Islet of Langerhans (tissue), 1 donor: ENCODE data around the gene UST.
"Not testable (repeated sequence)": the region's sequence is repeated elsewhere in the genome, so short reads cannot be mapped to it uniquely, and the experiment has no call there.

Source experiments
- FAIRE-seq: peaks from one replicate; lab custom pipeline; 2011; peaks lifted over from hg19 to GRCh38; lab: Jason Lieb, UNC

Gene UST

GRCh38 chr6:148837941-148838340, 91.1 kb downstream of the UST start:
- no peak for FAIRE-seq

- no peak for FAIRE-seq
Observed at GRCh38 chr6:148839044-148839443, 92.2 kb downstream of the UST start.

GRCh38 chr6:148840256-148840655, 93.4 kb downstream of the UST start:
- no peak for FAIRE-seq

- no peak for FAIRE-seq
Observed at GRCh38 chr6:148842296-148843019, 95.6 kb downstream of the UST start.

- no peak for FAIRE-seq
Observed at GRCh38 chr6:148845464-148845863, 98.6 kb downstream of the UST start.

- FAIRE-seq, result no peak
Observed at GRCh38 chr6:148846778-148847761, 100.2 kb downstream of the UST start.

GRCh38 chr6:148848915-148849314, 102.1 kb downstream of the UST start:
- no peak for FAIRE-seq

GRCh38 chr6:148849449-148849848, 102.6 kb downstream of the UST start:
- FAIRE-seq, result not testable (repeated sequence)

- no peak for FAIRE-seq
Observed at GRCh38 chr6:148850964-148851363, 104.1 kb downstream of the UST start.

- no peak for FAIRE-seq
Observed at GRCh38 chr6:148851683-148852556, 105.1 kb downstream of the UST start.

- FAIRE-seq, result no peak
Observed at GRCh38 chr6:148852688-148853087, 105.9 kb downstream of the UST start.

GRCh38 chr6:148853113-148853512, 106.3 kb downstream of the UST start:
- FAIRE-seq, result not testable (repeated sequence)

GRCh38 chr6:148854096-148854495, 107.3 kb downstream of the UST start:
- FAIRE-seq, result no peak

- FAIRE-seq, result no peak
Observed at GRCh38 chr6:148854992-148855391, 108.2 kb downstream of the UST start.

- FAIRE-seq, result no peak
Observed at GRCh38 chr6:148855744-148856143, 108.9 kb downstream of the UST start.

GRCh38 chr6:148857798-148858390, 111.1 kb downstream of the UST start:
- FAIRE-seq, result no peak

- not testable (repeated sequence) for FAIRE-seq
Observed at GRCh38 chr6:148864132-148864531, 117.3 kb downstream of the UST start.

GRCh38 chr6:148864941-148865340, 118.1 kb downstream of the UST start:
- FAIRE-seq, result no peak

- no peak for FAIRE-seq
Observed at GRCh38 chr6:148866657-148867268, 119.9 kb downstream of the UST start.

- no peak for FAIRE-seq
Observed at GRCh38 chr6:148867862-148868261, 121.0 kb downstream of the UST start.

- no peak for FAIRE-seq
Observed at GRCh38 chr6:148868314-148868713, 121.5 kb downstream of the UST start.
